Ecto neural progenitor cell (in vitro differentiated cells): ENCODE data around the gene KIAA1671.
"Not testable (repeated sequence)": the region's sequence is repeated elsewhere in the genome, so short reads cannot be mapped to it uniquely, and the experiment has no call there.

Experiments
- DNase-seq: peaks from one replicate; pipeline ENCODE4 v3.0.0-alpha.2; 2018; ENCODE audit warnings: low spot score

The KIAA1671 gene

DNA sequence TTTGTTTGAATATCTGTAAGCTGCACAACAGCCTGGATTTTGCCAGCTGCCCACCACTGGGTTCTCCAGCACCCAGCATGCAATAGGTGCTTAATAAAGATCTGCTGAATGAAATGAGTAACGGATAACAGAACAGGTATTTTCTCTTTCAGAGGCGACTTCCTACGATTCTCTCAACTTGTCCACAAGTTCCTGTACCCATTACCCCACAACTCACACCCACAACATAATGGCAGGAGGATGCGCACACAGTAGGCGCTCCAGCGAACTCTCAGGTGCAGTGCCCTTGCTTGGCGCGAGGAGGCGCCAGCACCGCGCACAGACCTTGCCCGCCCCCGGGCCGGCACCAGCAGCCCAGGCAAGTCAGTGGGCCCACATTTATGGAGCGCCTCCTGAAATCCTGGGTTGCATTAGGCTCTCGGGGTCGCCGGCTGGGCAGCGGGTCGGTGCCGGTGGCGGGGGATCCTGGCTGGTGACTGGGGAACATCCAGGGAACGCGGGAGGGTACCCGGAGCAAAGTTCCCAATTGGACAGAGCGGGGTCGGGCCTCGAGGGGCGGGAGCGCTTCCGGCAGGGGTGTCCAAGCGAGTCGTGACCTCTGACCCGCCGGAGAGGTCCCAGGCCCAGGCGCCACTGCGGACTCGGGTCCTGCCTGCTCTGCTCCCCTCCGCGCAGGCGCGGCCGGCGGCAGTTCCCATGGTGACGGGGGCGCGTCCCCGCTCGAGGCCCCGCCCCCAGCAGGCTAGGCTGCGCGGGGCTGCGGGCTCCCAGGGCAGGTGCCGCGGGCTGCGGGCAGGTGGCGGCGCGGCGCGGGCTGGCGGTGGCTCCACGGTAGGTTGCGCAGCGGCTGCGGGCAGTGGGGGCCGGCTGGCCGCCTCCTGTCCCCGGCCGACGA, at the start of gene KIAA1671:
TSS of gene KIAA1671 (plus strand) at position 775 of the 895 bp plus-strand sequence. CDS start 75,284 bp downstream, outside the sequence.
- peak; percentile 99 for DNase-seq

DNA sequence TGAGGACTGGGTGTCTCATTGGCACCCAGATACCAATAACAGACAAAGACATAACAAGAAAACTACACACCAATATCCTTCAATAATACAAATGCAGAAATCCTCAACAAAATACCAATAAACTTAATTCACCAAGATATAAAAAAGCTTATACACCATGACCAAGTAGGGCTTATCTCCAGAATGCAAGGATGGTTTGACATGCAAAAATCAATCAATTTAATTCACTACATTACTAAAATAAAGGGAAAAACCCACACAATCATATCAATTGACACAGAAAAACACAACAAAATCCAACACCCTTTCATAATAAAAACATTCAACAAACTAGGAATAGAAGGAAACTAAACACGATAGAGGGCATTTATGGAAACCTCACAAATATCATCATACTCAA, 46.6 kb upstream of the KIAA1671 start:
- no peak for DNase-seq

DNA sequence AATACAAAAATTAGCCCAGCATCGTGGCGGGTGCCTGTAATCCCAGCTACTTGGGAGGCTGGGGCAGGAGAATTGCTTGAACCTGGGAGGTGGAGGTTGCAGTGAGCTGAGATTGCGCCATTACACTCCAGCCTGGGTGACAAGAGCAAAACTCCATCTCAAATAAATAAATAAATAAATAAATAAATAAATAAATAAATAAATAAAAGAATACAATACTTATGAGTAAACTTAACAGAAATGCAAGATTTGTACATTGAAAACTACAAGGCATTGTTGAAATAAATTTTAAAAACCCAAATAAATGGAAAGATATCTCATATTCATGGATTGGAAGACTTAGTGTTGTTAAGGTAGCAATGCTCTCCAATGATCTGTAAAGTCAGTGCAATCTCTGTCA, 45.4 kb upstream of the KIAA1671 start:
- DNase-seq: not testable (repeated sequence)

DNA sequence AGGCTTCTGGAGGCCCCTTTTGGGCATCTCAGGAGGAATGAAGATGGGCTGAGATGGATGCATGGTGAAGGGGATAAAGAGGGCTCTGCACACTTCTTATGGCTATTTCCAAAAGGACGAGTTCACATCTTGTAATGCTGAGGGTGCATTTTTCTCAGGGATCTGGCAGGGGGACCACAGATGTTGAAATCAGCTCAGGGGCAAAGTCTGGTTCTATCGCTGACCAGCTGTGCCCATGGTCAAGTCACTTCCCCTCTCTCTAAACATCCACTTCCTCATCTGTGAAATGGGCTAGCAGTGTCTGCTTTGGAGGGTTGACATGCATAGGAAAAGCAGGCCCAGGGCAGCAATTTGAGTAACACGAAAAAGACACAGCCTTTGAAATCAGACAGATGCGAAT, 32.5 kb upstream of the KIAA1671 start:
- DNase-seq: no peak

DNA sequence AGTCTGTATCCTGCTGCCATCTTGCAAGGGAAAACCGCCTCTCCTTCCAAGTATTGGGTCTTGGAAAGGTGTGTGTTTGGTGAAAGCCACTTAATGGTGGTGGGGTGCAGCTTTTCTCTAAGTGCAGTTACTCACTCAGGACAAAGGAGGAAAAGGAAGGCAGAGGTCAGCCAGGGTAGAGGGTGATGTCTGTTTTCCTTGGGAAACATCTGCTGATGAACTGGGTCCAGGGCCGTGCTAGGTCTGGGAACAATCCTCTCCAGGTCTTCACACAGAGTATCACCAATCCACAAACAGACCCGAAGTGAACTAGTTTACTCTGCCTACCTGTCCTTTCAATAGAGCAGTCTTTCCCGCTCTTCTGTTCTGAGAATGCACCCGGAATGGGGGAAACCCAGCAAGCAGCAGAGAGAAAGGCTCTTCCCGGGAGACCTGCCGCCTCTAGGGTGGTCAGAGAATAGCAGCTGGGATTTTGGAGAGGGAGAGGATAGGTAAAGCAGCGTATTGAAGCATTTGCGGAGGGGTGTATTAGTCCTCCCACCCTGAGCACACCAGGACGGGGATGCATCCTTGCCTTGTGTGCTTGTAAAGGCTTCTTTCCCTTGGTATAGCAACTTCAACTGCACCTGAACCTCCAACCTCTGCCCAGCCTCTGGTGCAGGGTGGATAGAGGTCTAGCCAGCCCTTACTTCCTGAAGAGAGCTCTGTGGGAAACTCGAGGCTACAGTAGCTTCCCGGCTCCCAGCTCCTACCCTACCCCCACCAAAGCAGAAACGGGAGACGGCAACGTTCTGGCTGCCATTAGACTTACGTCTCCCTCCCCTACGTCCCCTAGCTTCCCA, 26.7 kb upstream of the KIAA1671 start:
- no peak for DNase-seq

DNA sequence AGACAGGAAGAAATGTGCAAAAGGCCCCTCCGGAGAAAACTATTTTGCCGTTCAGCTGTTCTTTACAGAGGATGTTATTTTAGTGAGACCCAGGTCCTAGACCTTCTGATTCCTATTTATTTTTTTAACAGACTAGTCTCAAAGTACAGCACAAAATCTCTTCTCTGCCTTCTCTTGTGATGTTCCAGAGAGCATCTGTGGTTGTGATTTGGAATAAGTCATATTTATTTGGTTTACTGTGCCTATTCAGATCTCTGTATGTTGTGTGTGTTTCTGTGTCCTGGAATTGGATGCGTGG, 26.1 kb upstream of the KIAA1671 start:
- no peak for DNase-seq

DNA sequence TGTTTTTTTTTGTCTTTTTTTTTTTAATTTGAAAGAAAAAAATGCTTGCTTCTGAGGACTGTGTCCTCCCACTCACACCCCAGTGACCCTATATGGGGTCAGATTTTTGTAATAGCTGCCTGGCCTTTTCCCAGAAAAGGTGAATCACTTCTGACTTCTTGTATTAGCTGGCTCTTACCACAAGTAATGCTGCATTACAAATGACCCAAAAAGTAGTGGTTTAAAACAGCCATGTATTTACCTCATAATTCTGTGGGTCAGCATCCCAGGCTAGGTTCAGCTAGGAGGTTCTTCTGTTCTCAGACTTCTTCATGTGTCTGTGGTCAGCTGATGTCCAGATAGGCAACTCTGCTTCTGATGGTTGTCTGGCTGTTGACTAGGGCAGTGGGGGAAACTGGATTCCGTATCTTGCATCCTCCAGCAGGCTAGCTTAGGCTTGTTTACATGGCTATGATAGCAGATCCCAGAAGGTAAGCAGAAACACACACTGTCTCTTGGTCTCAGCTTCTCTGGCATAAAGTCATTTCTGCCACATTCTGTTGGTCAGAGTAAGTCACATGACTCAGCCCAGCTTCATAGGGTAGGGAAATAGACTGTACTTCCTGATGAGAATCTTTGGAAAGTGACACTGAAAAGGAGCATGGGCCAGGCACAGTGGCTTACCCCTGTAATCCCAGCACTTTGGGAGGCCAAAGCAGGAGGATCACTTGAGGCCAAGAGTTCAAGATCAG, 25.5 kb upstream of the KIAA1671 start:
- no peak for DNase-seq

DNA sequence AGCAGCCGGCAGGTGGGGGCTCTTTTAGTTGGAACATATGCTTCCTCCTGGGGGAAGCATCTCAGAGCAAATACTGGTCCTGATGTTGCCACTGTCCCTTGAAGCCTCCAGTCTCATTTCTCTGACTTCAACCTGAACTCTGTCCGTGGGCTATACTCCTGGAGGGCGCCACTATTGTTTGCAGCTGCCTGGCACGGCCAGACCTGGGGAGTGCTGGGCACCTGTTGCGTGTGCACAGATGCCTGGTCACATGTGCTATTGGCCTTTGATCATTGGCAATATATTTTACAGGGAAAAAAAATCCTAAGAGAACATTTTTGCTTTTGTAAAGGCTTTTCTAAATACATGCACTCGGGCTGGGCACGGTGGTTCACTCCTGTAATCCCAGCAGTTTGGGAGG, 24.2 kb upstream of the KIAA1671 start:
- DNase-seq: no peak

DNA sequence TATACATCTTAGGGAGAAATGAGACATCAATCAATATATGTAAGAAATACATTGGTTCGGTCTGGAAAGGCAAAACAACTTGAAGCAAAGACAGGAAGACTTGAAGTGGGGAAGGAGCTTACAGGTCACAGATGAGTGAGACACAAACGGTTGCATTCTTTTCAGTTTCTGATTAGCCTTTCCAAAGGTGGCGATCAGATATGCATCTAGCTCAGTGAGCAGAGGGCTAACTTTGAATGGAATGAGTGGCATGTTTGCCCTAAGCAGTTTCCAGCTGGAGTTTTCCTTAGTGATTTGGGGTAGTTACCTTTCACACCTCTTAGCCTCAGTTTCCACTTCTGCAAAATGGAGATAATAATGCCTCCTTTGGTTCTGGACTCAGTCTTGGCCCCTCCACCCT, 21.8 kb upstream of the KIAA1671 start:
- DNase-seq: no peak

DNA sequence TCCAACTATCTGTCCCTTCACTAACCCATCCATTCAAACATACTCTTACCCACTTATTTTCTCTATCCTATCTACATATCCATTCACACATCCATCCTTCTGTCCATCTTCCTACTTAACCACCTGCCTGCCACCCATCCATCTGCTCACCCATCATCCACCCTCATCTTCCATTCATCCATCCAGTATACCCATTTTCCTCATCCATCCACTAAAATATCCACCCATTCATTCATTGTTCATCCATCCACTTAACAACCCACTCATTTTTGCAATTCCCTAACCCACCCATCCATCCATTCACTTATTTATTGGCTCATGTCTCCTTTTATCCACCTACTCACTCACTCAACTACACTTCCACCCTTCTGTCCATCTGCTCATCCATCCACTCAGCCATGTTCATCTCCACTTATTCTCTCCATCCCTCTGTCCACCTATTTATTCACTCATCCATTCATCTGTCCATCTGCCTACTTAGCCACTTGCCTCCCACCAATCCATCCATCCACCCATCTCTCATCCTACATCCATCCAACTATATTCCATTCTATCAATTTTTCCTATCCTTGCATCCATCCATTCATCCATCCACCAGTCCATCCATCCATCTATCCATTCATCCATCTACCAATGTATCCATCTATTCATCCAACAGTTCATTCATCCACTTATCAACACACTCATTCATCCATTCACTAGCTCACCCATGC, 16.6 kb upstream of the KIAA1671 start:
- DNase-seq: no peak

DNA sequence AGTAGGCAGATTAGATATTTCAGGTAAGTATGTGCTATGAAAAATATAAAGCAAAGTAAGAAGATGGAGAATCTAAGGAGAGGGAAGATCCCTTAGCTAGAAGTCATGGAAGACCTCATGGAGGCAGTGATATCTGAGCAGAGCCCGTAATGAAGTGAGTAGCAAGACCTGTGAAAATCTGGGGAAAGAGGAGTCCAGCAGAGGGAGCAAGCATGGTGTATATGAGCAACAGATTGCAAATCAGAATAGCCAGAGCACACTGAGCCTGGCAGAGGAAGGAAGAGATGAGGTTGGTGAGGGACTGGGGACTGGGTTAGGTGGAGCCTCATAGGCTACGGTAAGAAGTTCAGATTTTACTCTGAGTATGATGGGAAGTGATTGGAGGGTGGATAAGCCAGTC, 15.4 kb upstream of the KIAA1671 start:
- no peak for DNase-seq

DNA sequence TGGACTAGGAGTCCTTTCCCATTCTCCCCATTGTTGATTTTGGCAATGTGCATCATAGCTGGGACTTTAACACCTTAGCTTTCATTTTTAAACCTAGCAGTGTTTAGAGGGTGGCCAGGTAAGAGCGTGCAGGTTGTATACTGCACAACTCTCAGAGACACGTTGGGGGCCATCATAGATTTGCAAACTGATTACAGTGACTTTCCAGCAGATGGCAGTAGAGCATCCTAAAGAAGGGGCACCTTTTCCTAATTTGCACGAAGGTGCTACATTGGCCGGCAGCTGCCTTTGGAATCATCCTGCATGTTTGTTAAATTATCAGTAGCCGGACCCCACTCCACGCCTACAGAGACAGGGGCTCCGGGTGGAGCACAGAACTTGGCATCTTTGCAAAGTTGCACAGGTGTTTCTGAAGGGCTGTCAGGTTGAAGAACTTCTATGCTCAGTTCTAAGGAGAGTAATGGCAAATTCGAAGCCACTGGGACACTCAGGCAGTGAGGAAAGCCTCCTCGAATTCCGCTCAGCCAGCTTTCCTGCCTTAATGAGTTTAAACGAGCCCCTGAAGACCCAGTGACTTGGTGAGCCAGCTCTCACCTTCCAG, 13.7 kb upstream of the KIAA1671 start:
- no peak for DNase-seq

DNA sequence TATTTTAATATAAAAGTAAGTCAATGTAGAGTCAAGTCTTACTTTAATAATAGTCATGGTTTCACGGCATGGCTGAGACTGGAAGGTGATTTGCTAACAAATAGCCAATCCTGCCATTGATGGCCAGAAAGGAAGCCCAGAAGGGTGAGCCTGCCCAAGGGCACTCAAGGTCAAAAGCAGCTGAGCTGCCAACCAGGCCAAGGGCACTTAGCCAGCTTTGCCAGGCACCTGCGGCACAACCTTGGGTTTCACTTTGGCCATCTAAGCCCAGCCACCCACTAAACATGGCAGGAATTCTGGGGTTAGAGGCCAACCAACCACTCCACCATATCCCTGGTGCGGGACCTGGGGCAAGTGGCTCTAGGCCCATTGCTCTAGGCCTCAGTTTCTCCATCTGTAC, 10.2 kb upstream of the KIAA1671 start:
- no peak for DNase-seq

DNA sequence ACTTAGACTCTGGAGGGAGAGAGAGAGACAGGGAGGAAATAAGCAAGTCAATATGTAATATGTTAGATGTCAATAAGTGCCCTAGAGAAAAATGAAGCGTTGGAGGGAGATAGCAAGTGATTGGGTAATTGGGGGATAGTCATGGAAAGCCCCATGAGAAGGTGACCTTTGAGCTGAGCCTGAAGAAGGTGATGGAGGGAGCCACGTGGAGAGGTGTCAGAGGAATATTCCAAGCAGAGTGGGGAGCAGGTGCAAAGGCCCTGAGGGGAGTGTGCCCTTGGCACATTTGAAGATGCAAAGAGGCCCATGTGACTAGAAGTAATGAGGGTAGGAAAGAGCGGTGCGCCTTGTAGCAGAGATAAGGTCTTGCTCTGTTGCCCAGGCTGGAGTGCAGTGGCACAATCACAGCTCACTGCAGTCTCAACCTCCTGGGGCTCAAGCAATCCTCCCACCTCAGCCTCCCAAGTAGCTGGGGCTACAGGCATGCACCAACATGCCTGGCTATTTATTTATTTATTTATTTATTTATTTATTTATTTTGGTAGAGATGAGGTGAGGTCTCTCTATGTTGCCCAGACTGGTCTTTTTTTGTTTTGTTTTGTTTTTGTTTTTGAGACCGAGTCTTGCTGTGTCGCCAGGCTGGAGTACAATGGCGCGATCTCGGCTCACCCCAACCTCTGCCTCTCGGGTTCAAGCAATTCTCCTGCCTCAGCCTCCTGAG, 8.1 kb upstream of the KIAA1671 start:
- DNase-seq: no peak

DNA sequence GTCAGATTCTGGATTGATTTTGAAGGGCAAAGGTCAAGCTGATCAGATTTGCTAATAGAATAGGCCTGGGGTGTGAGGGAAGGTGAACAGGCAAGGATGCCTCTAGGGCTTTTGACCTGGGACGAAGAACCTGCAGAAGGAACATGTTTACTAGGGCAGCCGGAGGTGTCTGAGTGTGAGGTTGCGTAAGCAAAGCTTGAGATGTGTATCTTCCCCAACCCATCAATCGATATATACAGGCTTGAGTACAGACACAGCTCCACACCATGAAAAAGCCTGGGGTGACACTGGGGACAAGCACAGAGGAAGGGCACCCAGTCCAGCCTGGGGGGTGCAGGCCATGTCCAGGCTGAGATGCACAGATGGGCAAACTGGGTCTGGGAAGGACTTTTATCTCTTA, 7.1 kb upstream of the KIAA1671 start:
- no peak for DNase-seq

DNA sequence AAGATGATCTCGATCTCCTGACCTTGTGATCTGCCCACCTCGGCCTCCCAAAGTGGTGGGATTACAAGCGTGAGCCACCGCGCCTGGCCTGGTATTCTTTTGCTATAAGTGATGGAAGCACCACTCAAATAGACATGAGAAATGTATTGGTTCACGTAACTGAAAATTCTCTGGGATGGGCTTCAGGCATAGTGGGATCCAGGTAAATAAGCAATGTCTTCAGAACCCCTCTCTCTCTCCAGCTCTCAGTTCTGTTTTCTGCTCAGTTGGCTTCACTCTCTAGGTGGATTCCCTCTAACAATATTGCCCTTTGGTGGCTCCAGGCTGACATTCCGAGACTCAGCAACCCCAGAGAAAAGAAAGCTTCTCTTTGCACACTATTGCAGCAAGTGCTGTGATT, 5.1 kb upstream of the KIAA1671 start:
- no peak for DNase-seq

DNA sequence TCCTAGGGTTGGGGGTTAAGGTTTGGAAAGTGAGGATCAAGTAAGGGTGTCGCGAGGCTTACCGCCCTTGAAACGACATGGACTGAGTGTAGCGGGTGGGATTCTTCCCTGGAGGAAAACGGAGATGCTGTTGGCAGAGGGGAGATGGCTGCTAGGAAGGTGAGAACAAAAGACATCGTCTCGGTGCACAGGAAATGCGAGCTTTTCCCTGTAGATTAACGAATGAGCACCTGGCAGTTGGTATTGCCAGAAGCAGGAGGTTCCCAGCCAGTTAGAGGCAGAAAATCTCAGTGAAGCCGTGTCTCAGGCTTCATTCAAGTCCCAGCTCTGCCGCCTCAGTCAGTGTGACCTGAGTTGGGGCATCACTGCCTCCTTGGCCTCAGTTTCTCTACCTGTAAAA, 4.6 kb upstream of the KIAA1671 start:
- no peak for DNase-seq

DNA sequence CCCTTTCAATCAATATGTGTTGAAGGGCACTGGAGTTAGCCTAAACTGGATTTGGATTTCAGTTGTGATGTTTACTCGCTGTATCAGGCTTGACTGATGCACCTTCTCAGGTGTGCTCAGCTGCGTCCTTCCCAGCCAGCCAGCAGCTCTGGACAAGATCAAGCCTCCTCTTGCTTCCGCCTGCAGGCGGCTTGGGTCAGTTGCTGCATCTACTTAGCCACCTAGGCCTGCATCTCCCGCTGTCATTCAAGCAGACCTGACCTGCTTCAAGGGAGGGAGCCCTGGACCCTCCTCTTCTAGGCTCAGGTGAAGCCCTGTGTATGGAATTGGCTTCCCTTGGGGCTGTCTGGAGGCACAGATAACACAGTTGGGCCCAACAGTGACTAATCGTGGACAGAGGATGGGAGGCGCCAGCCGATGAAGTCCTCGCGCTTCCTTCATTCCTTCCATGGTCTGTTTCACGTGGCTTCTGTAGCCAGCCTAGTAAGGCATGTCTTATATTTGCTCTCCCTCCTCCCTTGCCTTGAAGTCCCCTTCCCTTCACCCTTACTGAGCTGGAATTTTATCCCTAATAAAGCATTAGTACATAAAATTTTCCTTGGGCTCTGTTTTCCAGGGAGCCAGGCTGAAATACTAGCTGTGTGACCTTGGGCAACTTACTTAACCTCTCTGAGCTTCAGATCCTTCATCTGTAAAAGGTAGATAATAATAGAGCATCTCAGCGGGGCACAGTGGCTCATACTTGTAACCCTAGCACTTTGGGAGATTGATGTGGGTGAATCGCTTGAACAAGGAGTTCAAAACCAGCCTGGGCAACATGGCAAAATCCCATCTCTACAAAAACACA, 3.9 kb upstream of the KIAA1671 start:
- DNase-seq: no peak

DNA sequence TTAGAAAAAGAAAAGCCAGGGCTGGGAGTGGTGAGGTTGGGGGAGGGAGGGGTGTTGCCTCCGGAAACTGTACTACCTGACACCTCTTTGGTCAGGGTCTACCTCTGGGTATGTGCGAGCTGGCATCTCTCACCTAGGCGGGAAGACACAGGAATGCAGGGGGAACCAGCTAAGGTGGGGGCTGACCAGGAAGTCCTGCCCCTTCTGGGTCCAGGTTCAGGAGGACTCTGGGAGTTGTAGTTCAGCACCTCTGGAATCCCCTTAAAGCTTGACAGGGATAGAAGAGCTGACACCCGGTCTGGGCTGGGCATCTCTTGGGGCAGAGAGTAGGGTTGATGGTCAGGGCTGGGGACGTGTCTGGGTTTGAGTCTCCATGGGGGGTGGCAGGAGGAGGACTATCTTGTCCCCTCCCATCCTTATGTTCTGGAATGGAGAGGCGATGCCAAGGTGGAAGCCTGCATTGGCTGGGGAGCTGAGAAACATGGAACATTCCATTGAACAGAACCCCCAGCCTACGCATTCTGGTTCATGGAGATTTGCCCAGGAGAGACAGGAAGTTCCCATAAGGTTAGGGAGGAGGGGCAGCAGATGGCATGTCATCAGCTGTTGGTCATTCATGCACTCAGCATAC, 2.1 kb upstream of the KIAA1671 start:
- DNase-seq: peak; percentile 64
